Forelimb muscle (tissue), 1 donor: ENCODE measurements around the gene ARTN. TPM values are rescaled to one million over a fixed set of nuclear protein-coding genes. Genes with fewer than 3 reads are reported as not detected.

ENCODE experiments used
- DNase-seq: peaks from one replicate; pipeline ENCODE4 v3.0.0-alpha.2; 2013; ENCODE audit warnings: low read depth
- polyA plus RNA-seq: library from polyadenylated mRNA; unstranded; fragments of 120-200 nt; gene quantifications from one replicate; pipeline ENCODE4 v1.2.1, GENCODE V29; 2013; ENCODE audit not compliant: insufficient read length

Gene ARTN
- polyA plus RNA-seq, 1 donor = 1.6 TPM

GRCh38 chr1:43970502-43970901 is 36.9 kb downstream of the ARTN start:
- no peak for DNase-seq

- no peak for DNase-seq
Observed at GRCh38 chr1:43970911-43971310, 37.3 kb downstream of the ARTN start.

GRCh38 chr1:43971336-43971980 is 37.9 kb downstream of the ARTN start:
- no peak for DNase-seq

GRCh38 chr1:43973981-43974442 is 40.4 kb downstream of the ARTN start:
- no peak for DNase-seq

GRCh38 chr1:43974443-43975248 is 41.0 kb downstream of the ARTN start, which contains the start of gene ATP6V0B:
Gene ATP6V0B, plus strand, starts transcription at chr1:43974960. Its CDS starts 81 bp downstream, at chr1:43975041.
- peak; percentile 79 for DNase-seq

GRCh38 chr1:43975249-43975961 is 41.8 kb downstream of the ARTN start:
- DNase-seq = no peak

GRCh38 chr1:43976045-43976444 is 42.4 kb downstream of the ARTN start:
- DNase-seq = no peak

GRCh38 chr1:43976890-43977289 is 43.3 kb downstream of the ARTN start:
- DNase-seq = no peak

GRCh38 chr1:43977376-43978263 is 44.0 kb downstream of the ARTN start:
- DNase-seq = no peak

GRCh38 chr1:43978264-43978550 is 44.6 kb downstream of the ARTN start:
- DNase-seq = no peak

- DNase-seq = no peak
Observed at GRCh38 chr1:43978551-43979260, 45.1 kb downstream of the ARTN start, which contains the start of gene B4GALT2. Gene B4GALT2, plus strand, starts transcription at chr1:43979210. Its CDS starts 1,951 bp downstream, at chr1:43981161.

- no peak for DNase-seq
Observed at GRCh38 chr1:43979261-43979527, 45.6 kb downstream of the ARTN start.

- no peak for DNase-seq
Observed at GRCh38 chr1:43979528-43980254, 46.1 kb downstream of the ARTN start.

GRCh38 chr1:43980255-43981134 is 46.9 kb downstream of the ARTN start:
- DNase-seq = no peak

GRCh38 chr1:43981135-43981491 is 47.5 kb downstream of the ARTN start:
- no peak for DNase-seq

GRCh38 chr1:43981636-43982035 is 48.0 kb downstream of the ARTN start:
- DNase-seq = no peak

- no peak for DNase-seq
Observed at GRCh38 chr1:43982241-43982640, 48.6 kb downstream of the ARTN start.

- no peak for DNase-seq
Observed at GRCh38 chr1:43982808-43983207, 49.2 kb downstream of the ARTN start.

GRCh38 chr1:43983253-43983899 is 49.8 kb downstream of the ARTN start:
- DNase-seq = no peak
